Skeletal muscle satellite cell (primary cell): Measurements from ENCODE around the gene RNF220.

Experiments
- H3K27me3 ChIP-seq: 2 replicates; pipeline ENCODE4 v1.7.0; 2013; ENCODE audit warnings: low read length; ENCODE audit not compliant: control insufficient read depth, insufficient read depth
- H3K36me3 ChIP-seq: 2 replicates; pipeline ENCODE4 v1.7.0; 2013; ENCODE audit warnings: mild to moderate bottlenecking, control low read depth, low read length; ENCODE audit not compliant: insufficient read depth
- H3K4me1 ChIP-seq: 2 replicates; pipeline ENCODE4 v1.7.0; 2013; ENCODE audit warnings: low read length; ENCODE audit not compliant: control insufficient read depth, insufficient read depth
- H3K4me2 ChIP-seq: 2 replicates; pipeline ENCODE4 v1.7.0; 2013; ENCODE audit warnings: mild to moderate bottlenecking, low read length
- H3K4me3 ChIP-seq: 2 replicates; pipeline ENCODE4 v1.7.0; 2013; ENCODE audit warnings: low read length
- H3K9ac ChIP-seq: 2 replicates; pipeline ENCODE4 v1.7.0; 2013; ENCODE audit warnings: mild to moderate bottlenecking, low read depth, low read length, moderate library complexity
- H3K9me3 ChIP-seq: replicated peaks from 2 replicates; pipeline ENCODE4 v1.7.0; 2013; ENCODE audit warnings: mild to moderate bottlenecking, control low read depth, low read length

The RNF220 gene

DNA sequence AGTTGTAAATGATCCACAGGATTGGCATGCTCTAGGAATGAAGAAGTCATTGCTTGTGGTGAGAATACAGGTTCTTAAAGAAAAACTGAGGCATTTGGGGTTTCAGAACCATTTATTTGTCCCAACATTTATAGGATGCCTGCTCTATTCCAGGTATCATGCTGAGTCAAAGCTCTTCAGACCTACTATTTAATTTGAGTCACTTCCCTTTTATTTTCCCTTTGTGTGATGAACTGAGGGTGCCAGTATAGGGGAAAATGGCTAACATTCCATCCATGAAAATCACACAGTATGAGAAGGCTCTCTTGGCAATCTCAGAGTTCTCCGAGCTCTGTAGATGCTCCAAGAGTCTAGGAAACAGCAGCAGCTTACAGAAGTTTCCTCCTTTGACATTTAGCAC is 110.4 kb downstream of the RNF220 start:
- Histone ChIP-seq H3K4me2 (no peak overlapping the region), H3K4me3 (no peak overlapping the region), H3K36me3 (no peaks in the 10 kb centered on the region), H3K9ac (no peak overlapping the region), H3K4me1 (no peaks in the 10 kb centered on the region), H3K9me3 (no peaks in the 10 kb centered on the region), H3K27me3 (peaks cover 74% of the 10 kb centered on the region)

DNA sequence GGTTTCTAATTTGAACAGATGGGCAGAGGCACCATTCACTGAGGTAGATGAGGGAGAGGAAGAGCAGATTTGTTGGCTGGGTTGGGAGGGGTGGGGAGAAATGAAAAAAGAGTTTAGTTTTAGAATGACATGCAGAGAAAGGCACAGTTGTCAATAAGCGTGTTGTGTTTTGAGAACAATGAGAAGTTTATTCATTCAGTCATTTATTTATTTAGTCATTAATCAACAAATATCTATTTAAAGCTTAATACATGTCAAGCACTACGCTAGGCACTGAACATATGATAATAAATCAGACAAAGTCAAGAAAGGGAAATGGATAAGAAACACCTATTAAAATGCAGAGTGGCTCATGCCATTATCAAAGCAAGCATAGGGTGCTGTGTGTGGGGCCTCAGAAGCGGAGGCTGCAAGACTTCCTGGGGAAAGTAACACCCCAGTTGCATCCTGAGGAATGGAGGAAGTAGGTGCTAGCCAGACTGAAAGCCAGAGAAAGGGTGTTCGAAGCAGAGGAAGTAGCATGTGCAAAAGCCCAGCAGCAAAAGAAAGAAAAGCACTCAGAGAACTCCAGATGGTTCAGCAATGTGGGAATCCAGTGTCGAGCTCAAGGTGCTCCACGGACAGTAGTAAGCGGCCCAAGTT is 114.1 kb downstream of the RNF220 start:
- Histone ChIP-seq H3K4me2 (no peak overlapping the region), H3K36me3 (no peaks in the 10 kb centered on the region), H3K9ac (no peak overlapping the region), H3K4me1 (no peaks in the 10 kb centered on the region), H3K27me3 (peaks cover 70% of the 10 kb centered on the region), H3K9me3 (no peaks in the 10 kb centered on the region), H3K4me3 (no peak overlapping the region)

DNA sequence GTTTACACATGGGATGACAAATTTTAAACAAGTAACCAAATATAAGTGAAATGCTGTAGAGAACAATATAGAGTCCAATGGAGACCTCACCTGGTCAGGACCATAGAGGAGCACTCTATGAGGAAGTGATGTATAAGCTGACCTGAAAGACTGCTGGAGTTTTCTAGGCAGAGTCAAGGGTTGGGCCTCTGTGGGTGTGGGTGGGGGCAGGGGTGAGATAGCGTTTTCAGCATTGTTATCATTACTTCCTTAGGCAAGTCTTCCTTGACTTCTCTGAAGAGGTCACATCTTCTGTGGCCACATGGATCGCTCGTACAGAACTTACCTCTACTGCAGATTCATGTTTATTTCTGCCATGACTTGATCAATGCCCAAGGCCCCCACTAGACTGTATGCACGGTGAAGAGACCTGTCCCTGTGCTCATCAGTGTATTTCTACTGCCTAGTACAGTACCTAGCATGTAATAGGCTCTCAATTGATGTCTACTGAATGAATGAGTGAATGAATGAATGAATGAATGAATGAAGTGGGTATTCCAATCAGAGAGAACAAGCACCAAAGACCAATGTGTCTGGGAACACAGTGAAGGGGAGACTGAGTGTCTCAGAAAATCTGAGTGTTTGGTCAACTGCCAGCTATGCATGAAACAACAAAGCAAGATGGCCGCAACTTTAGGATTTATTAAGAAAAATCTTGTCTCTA is 116.5 kb downstream of the RNF220 start:
- Histone ChIP-seq H3K4me3 (no peak overlapping the region), H3K9ac (no peak overlapping the region), H3K9me3 (no peaks in the 10 kb centered on the region), H3K4me2 (no peak overlapping the region), H3K36me3 (no peaks in the 10 kb centered on the region), H3K4me1 (no peaks in the 10 kb centered on the region), H3K27me3 (peaks cover 70% of the 10 kb centered on the region)

- H3K4me1 ChIP-seq = no peaks in the 10 kb centered on the region
- no peaks in the 10 kb centered on the region for H3K9me3 ChIP-seq
- H3K9ac ChIP-seq = no peak overlapping the region
- peaks cover 69% of the 10 kb centered on the region for H3K27me3 ChIP-seq
- H3K36me3 ChIP-seq = no peaks in the 10 kb centered on the region
- no peak overlapping the region for H3K4me3 ChIP-seq
- no peak overlapping the region for H3K4me2 ChIP-seq
These were observed 118.8 kb downstream of the RNF220 start for GRCh38 chr1:44523593-44524591.

- H3K9ac ChIP-seq = no peak overlapping the region
- H3K27me3 ChIP-seq = peaks cover 63% of the 10 kb centered on the region
- H3K4me1 ChIP-seq = no peaks in the 10 kb centered on the region
- H3K9me3 ChIP-seq = no peaks in the 10 kb centered on the region
- H3K36me3 ChIP-seq = no peaks in the 10 kb centered on the region
- no peak overlapping the region for H3K4me3 ChIP-seq
- H3K4me2 ChIP-seq = no peak overlapping the region
These were observed 119.8 kb downstream of the RNF220 start for GRCh38 chr1:44524655-44525500.

DNA sequence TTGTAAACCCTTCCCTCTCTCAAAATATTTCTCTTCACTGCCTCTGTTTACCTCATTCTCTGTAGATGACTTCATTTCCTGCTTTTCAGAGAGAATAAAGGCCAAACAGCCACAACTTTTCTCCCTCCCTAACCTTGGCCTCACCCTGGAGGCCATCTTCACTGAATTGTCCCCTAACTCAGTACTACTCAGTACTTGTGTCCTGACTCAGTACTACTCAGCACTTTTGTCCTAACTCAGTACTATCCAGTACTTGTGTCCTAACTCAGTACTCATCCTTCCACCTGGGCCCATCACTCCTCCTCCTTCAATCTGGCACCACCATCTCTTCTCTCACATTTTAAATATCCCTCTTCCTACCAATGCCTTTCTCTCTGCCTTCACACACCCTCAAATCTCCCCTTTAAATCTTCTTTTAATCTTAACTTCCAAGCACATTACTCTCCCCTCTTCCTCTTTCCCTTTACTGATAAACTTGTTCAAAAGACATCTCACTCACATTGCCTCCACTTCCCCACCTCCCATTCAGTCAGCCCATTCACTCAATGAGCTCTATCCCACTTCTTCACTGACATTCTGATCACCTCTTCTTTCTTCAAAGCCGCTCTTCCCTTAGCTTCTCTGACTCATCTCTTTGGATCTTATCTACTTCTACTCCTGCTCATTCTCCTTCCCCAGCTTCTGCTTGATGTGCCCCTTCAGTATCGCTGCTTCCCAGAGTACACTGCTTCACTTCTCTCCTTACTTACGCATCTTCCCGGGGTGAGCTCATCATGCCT is 121.4 kb downstream of the RNF220 start:
- H3K27me3 ChIP-seq = peaks cover 65% of the 10 kb centered on the region
- H3K4me2 ChIP-seq = no peak overlapping the region
- H3K36me3 ChIP-seq = no peaks in the 10 kb centered on the region
- H3K9ac ChIP-seq = no peak overlapping the region
- no peak overlapping the region for H3K4me3 ChIP-seq
- H3K9me3 ChIP-seq = no peaks in the 10 kb centered on the region
- no peaks in the 10 kb centered on the region for H3K4me1 ChIP-seq

DNA sequence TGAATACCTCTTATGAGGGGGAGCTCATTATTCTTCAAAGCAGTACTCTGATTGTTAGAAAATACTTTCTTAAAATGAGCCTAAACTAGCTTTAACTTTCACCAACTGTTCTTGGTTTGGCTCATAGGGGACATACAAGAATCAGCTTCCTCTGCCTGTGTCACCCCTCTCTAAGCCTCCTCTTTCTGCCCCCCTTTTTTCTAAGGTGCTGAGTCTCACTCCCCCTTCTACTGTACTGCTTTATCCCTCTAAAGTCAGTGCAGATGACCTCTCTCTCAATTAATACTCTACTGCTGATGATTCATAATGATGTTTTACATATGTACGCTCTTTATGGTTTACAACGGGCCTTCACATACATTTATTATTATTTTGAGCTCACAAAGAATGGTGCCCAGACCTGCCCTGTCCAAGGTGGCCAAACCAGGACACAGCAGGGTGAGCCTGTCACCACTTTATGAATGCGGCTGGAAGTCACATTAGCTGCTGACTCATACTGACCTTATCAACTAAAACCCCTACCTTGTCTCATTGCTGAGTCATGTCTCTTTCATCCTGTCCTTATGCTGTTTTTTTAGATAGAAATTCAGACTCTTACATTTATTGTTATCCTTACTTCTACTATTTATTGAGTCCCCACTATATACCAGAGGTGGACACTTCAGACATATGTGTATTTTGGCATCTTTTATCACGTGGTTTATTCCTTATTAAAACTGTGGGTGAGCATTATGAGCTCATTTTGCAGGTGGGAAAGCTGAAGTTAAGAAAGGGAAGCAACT is 126.9 kb downstream of the RNF220 start:
- H3K4me2 ChIP-seq = no peak overlapping the region
- H3K36me3 ChIP-seq = no peaks in the 10 kb centered on the region
- H3K9ac ChIP-seq = no peak overlapping the region
- H3K4me1 ChIP-seq = peaks cover 5% of the 10 kb centered on the region
- peaks cover 28% of the 10 kb centered on the region for H3K27me3 ChIP-seq
- H3K4me3 ChIP-seq = no peak overlapping the region
- no peaks in the 10 kb centered on the region for H3K9me3 ChIP-seq

DNA sequence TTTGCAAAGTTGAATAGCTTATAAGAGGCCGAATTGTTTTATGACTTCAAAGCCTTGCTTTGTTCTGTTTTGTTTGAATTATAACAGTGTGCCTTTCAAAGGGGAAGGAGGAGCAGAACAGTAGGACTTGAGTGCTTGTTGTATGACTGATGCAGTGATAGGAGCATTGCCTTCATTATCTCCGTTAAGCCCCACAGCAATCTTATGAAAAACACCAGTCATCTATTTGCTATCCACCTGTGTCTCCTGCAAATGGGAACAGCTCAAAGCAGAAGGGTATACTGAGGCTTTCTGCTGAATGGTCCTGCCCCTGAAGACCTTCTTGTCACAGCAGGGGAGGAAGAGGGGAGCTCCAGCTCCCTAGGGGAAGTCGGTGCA is 127.5 kb downstream of the RNF220 start:
- Histone ChIP-seq H3K9ac (no peak overlapping the region), H3K36me3 (no peaks in the 10 kb centered on the region), H3K4me1 (peaks cover 5% of the 10 kb centered on the region), H3K27me3 (peaks cover 27% of the 10 kb centered on the region), H3K9me3 (no peaks in the 10 kb centered on the region), H3K4me2 (no peak overlapping the region), H3K4me3 (no peak overlapping the region)

DNA sequence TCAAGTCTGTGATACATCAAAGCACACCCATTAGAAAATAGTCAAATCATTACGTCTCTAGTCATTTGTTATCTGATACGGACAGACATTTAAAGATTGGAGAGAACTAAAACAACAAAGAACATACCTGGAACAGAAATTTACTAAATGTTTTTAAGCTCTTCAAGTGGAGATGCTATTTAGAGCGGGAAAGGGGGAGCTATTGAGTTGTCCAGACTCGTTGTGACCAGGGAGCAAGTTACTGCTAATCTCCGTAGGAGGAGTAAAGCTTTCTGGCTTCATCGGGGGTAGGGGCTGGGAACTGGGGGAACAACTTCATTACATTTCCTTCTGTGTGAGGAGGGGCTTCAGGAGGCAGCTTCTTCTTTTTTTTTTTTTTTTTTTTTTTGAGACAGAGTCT is 129.7 kb downstream of the RNF220 start:
- Histone ChIP-seq H3K4me3 (no peak overlapping the region), H3K9ac (no peak overlapping the region), H3K36me3 (no peaks in the 10 kb centered on the region), H3K9me3 (no peaks in the 10 kb centered on the region), H3K4me2 (no peak overlapping the region), H3K27me3 (peaks cover 39% of the 10 kb centered on the region), H3K4me1 (peaks cover 5% of the 10 kb centered on the region)
